Heart left ventricle (tissue), 16 donors: Measurements from ENCODE around the gene S100A1. TPM values are rescaled to one million over a fixed set of nuclear protein-coding genes. Genes with fewer than 3 reads are reported as not detected.
"Not testable (repeated sequence)": the region's sequence is repeated elsewhere in the genome, so short reads cannot be mapped to it uniquely, and the experiment has no call there.

Source experiments
- ATAC-seq, 4 donors: fragments of 200-7000 bp; cut with Tn5 transposase; one replicate each; pipeline ENCODE4 v1.9.1; 2020 to 2022; ENCODE audit warnings: moderate library complexity in 4 of 4, mild to moderate bottlenecking in 3 of 4, moderate number of reproducible peaks in 1 of 4
- DNase-seq, 5 donors: peaks; one replicate each; pipeline ENCODE4 v3.0.0-alpha.2; 2020
- H3K27ac ChIP-seq, 12 donors: fragments of 200-600 bp; sonication (generic) in 4 of 12; one replicate each; pipeline versions ENCODE4 v1.5.0 to v1.8.0; 2016 to 2022; ENCODE audit warnings: mild to moderate bottlenecking in 2 of 12
- H3K27me3 ChIP-seq, 9 donors: fragments of 200-600 bp; sonication (generic) in 2 of 9; one replicate each; pipeline versions ENCODE4 v1.5.1 to v1.8.0; 2016 to 2022; ENCODE audit warnings: mild to moderate bottlenecking in 3 of 9
- H3K36me3 ChIP-seq, 9 donors: fragments of 200-600 bp; sonication (generic) in 2 of 9; one replicate each; pipeline versions ENCODE4 v1.5.0 to v1.8.0; 2018 to 2022; ENCODE audit warnings: mild to moderate bottlenecking in 2 of 9
- H3K4me1 ChIP-seq, 12 donors: fragments of 200-600 bp; sonication (generic) in 4 of 12; one replicate each; pipeline versions ENCODE4 v1.5.0 to v1.8.0; 2016 to 2022; ENCODE audit warnings: mild to moderate bottlenecking in 3 of 12
- H3K4me3 ChIP-seq, 12 donors: fragments of 200-600 bp; sonication (generic) in 4 of 12; one replicate each; pipeline versions ENCODE4 v1.5.0 to v1.8.0; 2017 to 2022; ENCODE audit warnings: mild to moderate bottlenecking in 9 of 12, moderate library complexity in 4 of 12
- H3K9me3 ChIP-seq, 12 donors: fragments of 200-600 bp; sonication (generic) in 4 of 12; one replicate each; pipeline versions ENCODE4 v1.5.0 to v1.8.0; 2016 to 2022; ENCODE audit warnings: mild to moderate bottlenecking in 1 of 12
- POLR2A ChIP-seq, 2 donors: fragments of 450-650 bp; IDR thresholded peaks; one replicate each; pipeline ENCODE4 v1.6.1; 2017; ENCODE audit warnings: antibody characterized with exemption in 2 of 2, mild to moderate bottlenecking in 2 of 2, moderate library complexity in 2 of 2
- WGBS, 4 donors: extraction: QIAGEN DNeasy Blood & Tissue Kit in 2 of 4; methylation state at CpG; one replicate each; pipeline versions ENCODE4 v1.1.5 to v1.1.7; 2013 to 2018; 5-methylcytosine and 5-hydroxymethylcytosine counted together
- intact Hi-C, 10 donors: fragments of 100-400 bp; cut with DNase I; formaldehyde crosslinking; loops; one replicate each; pipeline versions ENCODE4 v1.11.1 to v1.14.2; 2022
- long read RNA-seq, 3 donors: library from polyadenylated mRNA; unstranded; transcript quantifications; one replicate each; pipeline ENCODE4 v2.0.0, GENCODE V29; 2020 to 2021
- polyA plus RNA-seq, 2 donors: library from polyadenylated mRNA; stranded (reverse); fragments of 200-250 nt; gene quantifications; one replicate each; pipeline ENCODE4 v1.2.3, GENCODE V29; 2013
- total RNA-seq, 9 donors: library from RNA; depleted of rRNA in 2 of 9; stranded (reverse); fragments of >200 nt in 2 of 9; fragmentation: NEBNext Ultra II Directional in 3 of 9; extraction: Animal tissue kit (Norgen Biotek cat#: 25700) in 3 of 9; gene quantifications; one replicate each; pipeline versions ENCODE4 v1.1.0 to v1.2.4, GENCODE V29; 2016 to 2023
- TF ChIP-seq, protein P1 (sequence below), 12 donors: fragments of 200-600 bp; sonication (generic) in 4 of 12; IDR thresholded peaks; one replicate each; pipeline versions ENCODE4 v1.5.0 to v1.8.0; 2018 to 2022; ENCODE audit warnings: antibody characterized with exemption in 12 of 12, mild to moderate bottlenecking in 5 of 12
- donor health status: ischemic (EF 13 %, LVEDD 7.1; RV severe dilation, severe dysfunction).
- donor health status: healthy with polysubstance abuse.
- donor health status: DM: no; HTN: yes; CAD: no.
- donor health status: DM: no; HTN: no; CAD: no.
- donor health status: ischemic (EF 25% LVEDD 6.9; RV normal size, moderate dysfunction).
- donor health status: ischemic (EF 25% LVEDD 5.7; RV mildly dilated, moderate dysfunction).
- donor health status: healthy.
- donor health status: DM: yes; HTN: yes; CAD: no.
- donor health status: ischemic (EF 35%, LVEDD 5.7; RV mildly dilated, moderate dysfunction).
- donor health status: nonischemic (EF 11% LVEDD 7.7; RV severe dilation, severe dysfunction).
- donor health status: DM: yes; HTN: yes; CAD: no.
- donor health status: PGD.
- donor health status: ischemic (EF 29% LVEDD 5.4; RV normal size, mild dysfunction).
- donor health status: nonischemic (EF 23%, LVEDD 6.1; RV moderate dilation, normal function).

The S100A1 gene
- 1,000 to 10,000 TPM; 1,023 to 2,291 (median 2,114) TPM for total RNA-seq
- 1,000 to 10,000 TPM in 1 of 2 donors, 100 to 1,000 TPM in 1; 752 to 3,565 TPM for polyA plus RNA-seq
- long read RNA-seq, donor 1, transcript S100A1-201 (3 exons, 594 nt), result major isoform, 77 of 161 reads
- long read RNA-seq, donor 1, transcript S100A1-202 (3 exons, 522 nt), result minor isoform, 20 of 161 reads
- long read RNA-seq, donor 1, partial matches to known transcripts, result 4 of 161 reads
- long read RNA-seq, donor 1, other reads (novel, unspliced or antisense), result 58 of 161 reads
- long read RNA-seq, donor 2, transcript S100A1-201 (3 exons, 594 nt), result major isoform, 6 of 29 reads
- long read RNA-seq, donor 2, partial matches to known transcripts, result 0 of 29 reads
- long read RNA-seq, donor 2, other reads (novel, unspliced or antisense), result 19 of 29 reads
- long read RNA-seq, donor 3, transcript S100A1-202 (3 exons, 522 nt), result minor isoform, 9 of 71 reads
- long read RNA-seq, donor 3, transcript S100A1-201 (3 exons, 594 nt), result major isoform, 32 of 71 reads
- long read RNA-seq, donor 3, partial matches to known transcripts, result 0 of 71 reads
- long read RNA-seq, donor 3, other reads (novel, unspliced or antisense), result 28 of 71 reads

DNA sequence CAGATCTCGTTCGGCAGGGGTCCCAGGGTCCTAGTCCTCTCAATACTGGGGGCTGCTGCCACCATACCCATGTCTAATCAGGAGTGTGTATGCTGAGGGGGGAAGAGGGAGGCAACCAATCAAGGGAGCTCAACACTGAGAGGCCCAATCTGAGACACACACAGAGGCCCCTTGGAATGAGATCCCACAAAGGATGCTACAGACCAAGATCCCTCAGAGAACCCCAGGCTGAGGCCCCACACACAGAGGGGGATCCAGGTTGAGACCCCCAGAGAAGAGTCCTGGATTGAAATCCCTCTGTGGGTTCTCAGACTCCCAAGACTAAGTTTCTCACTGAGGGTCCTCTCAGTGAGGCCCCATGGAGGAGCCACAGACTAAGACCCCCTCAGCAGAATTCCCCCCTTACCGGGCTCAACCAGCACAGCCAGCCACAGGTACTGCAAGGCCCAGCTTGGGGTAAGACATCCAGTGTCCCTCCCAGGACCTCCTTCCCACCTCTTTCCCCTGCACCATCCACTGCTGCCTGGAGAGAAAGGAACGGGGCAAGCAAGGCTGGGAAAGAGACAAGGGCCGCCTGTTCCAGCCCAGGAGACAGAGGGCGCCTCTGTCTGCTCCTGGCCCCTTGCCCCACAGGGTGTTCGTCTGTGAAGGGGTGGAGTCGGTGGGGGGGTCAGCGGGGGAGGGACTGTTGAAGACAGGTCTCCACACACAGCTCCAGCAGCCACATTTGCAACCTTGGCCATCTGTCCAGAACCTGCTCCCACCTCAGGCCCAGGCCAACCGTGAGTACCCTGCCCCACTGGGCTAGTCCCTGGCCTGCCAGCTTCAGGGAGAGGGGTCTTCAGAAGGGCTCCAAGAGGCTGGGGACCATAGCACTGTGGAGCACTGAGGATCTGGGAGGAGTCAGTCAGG is at the start of gene S100A1:
Gene S100A1 (plus strand): TSS at position 720 of the 912 bp plus-strand sequence. CDS start 2,088 bp downstream, outside the sequence.
- ATAC-seq (peak; percentile 45 to 72 (median 58)), DNase-seq (peak; percentile 77 to 87 (median 82))
- H3K4me1 ChIP-seq, result peaks cover 1 to 71% (median 49%) of the 10 kb centered on the region in 12 donors
- H3K27ac ChIP-seq, result peak within 1 kb of the TSS; percentile 84 to 97 (median 94)
- peaks cover 0 to 24% (median 8%) of the 10 kb centered on the region in 9 donors for H3K36me3 ChIP-seq
- intact Hi-C loops, result loop anchor here in 1 of 10 donors (2.0 kb wide), 1 partner anchor 43 kb away; the partner anchor contains the start of gene ILF2
- WGBS, 4 donors, result 35 to 55% (median 45%) methylated on average over 4 to 10 of the region's 10 CpGs
- H3K4me3 ChIP-seq, result peak within 1 kb of the TSS; percentile 38 to 87 (median 62)
- no peaks in the 10 kb centered on the region for H3K9me3 ChIP-seq
- no peak for TF ChIP-seq POLR2A (IDR thresholded peaks at IDR 0.05)
- TF ChIP-seq, protein P1, sequence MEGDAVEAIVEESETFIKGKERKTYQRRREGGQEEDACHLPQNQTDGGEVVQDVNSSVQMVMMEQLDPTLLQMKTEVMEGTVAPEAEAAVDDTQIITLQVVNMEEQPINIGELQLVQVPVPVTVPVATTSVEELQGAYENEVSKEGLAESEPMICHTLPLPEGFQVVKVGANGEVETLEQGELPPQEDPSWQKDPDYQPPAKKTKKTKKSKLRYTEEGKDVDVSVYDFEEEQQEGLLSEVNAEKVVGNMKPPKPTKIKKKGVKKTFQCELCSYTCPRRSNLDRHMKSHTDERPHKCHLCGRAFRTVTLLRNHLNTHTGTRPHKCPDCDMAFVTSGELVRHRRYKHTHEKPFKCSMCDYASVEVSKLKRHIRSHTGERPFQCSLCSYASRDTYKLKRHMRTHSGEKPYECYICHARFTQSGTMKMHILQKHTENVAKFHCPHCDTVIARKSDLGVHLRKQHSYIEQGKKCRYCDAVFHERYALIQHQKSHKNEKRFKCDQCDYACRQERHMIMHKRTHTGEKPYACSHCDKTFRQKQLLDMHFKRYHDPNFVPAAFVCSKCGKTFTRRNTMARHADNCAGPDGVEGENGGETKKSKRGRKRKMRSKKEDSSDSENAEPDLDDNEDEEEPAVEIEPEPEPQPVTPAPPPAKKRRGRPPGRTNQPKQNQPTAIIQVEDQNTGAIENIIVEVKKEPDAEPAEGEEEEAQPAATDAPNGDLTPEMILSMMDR (IDR thresholded peaks at IDR 0.05), result peak in 3 of 12 donors; percentile 29 to 49 (median 31)
- no peaks in the 10 kb centered on the region for H3K27me3 ChIP-seq

DNA sequence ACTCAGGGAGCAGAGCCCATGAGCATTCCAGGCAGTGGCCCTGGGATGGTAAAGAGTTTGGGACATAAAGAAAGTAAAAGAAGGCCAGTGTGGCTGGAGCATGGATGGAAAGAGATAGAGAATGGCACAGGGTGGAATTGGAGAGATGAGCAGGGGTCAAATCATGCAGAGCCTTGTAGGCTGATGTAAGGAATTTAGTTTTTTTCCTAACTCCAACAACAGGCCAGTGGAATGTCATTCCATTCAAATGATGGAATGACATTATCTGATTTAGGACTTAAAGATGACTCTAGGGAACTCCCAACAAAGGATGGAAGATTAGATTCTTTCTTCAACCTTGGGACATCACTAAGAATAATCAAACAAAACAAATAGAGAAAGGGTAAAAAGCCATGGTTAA is 49.7 kb upstream of the S100A1 start:
- Histone ChIP-seq H3K27me3 (no peaks in the 10 kb centered on the region), H3K27ac (no peak overlapping the region), H3K9me3 (no peaks in the 10 kb centered on the region), H3K4me3 (no peak overlapping the region), H3K4me1 (peaks cover 0 to 3% (median 0%) of the 10 kb centered on the region in 12 donors), H3K36me3 (no peaks in the 10 kb centered on the region)
- DNase-seq (no peak), ATAC-seq (no peak)
- no peak for TF ChIP-seq POLR2A (IDR thresholded peaks at IDR 0.05)
- TF ChIP-seq, protein P1 (IDR thresholded peaks at IDR 0.05), result no peak
- intact Hi-C loops, result loop anchor here in 5 of 10 donors (10.0 kb wide), 4 partner anchors 76 to 224 kb away; partner anchors contain the start of genes S100A9 (in 1 of the 5) and SNAPIN (in 1 of the 5)

DNA sequence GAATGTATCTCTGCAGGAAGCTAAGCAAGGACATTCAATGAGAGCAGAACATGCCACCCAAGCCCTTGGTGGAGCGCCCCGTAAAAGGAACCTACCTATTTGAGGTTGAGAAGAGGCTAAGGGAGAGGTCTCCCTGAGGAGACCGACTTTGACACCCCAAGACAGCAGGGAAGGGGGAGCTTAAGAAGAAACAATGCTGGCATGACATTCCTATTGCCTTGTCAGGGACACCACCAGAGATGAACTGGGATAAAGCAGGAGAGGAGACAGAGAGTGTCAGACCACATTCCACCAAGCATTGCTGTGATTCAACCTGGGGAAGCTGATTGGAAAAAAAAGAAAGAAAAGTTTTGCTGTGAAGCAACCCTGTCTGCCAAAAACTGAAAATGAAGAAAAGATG is 49.3 kb upstream of the S100A1 start:
- no peaks in the 10 kb centered on the region for H3K36me3 ChIP-seq
- H3K4me3 ChIP-seq, result no peak overlapping the region
- DNase-seq (no peak), ATAC-seq (no peak)
- 76 to 89% (median 85%) methylated on average over 3 of the region's 3 CpGs for WGBS, 4 donors
- H3K4me1 ChIP-seq, result no peaks in the 10 kb centered on the region
- no peaks in the 10 kb centered on the region for H3K9me3 ChIP-seq
- TF ChIP-seq POLR2A (IDR thresholded peaks at IDR 0.05), result no peak
- TF ChIP-seq, protein P1 (IDR thresholded peaks at IDR 0.05), result no peak
- intact Hi-C loops, result loop anchor here in 5 of 10 donors (10.0 kb wide), 4 partner anchors 76 to 224 kb away; partner anchors contain the start of genes S100A9 (in 1 of the 5) and SNAPIN (in 1 of the 5)
- no peaks in the 10 kb centered on the region for H3K27me3 ChIP-seq
- no peak overlapping the region for H3K27ac ChIP-seq

DNA sequence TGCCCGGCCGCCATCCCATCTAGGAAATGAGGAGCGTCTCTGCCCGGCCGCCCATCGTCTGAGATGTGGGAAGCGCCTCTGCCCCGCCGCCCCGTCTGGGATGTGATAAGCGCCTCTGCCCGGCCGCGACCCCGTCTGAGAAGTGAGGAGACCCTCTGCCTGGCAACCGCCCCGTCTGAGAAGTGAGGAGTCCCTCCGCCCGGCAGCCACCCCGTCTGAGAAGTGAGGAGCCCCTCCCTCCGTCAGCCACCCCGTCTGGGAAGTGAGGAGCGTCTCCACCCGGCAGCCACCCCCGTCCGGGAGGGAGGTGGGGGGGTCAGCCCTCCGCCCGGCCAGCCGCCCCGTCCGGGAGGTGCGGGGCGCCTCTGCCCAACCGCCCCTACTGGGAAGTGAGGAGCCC is 45.4 kb upstream of the S100A1 start:
- intact Hi-C loops, H3K9me3 ChIP-seq, DNase-seq, H3K36me3 ChIP-seq, H3K27me3 ChIP-seq, ATAC-seq, H3K27ac ChIP-seq, H3K4me3 ChIP-seq: not testable (repeated sequence)
- H3K4me1 ChIP-seq, result peaks cover 0 to 10% (median 2%) of the 10 kb centered on the region in 12 donors
- WGBS, 4 donors, result 91 to 95% (median 93%) methylated on average over 27 to 34 of the region's 34 CpGs

DNA sequence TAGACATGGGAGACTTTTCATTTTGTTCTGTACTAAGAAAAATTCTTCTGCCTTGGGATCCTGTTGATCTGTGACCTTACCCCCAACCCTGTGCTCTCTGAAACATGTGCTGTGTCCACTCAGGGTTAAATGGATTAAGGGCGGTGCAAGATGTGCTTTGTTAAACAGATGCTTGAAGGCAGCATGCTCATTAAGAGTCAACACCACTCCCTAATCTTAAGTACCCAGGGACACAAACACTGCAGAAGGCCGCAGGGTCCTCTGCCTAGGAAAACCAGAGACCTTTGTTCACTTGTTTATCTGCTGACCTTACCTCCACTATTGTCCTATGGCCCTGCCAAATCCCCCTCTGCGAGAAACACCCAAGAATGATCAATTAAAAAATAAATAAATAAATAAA is 44.7 kb upstream of the S100A1 start:
- H3K36me3 ChIP-seq, ATAC-seq, H3K4me3 ChIP-seq, H3K27me3 ChIP-seq, DNase-seq, intact Hi-C loops, H3K27ac ChIP-seq, H3K9me3 ChIP-seq: not testable (repeated sequence)
- WGBS, 4 donors, result 78 to 88% (median 84%) methylated on average over 3 of the region's 3 CpGs
- peaks cover 0 to 10% (median 2%) of the 10 kb centered on the region in 12 donors for H3K4me1 ChIP-seq
